ENCODE measurements around the gene SMURF1.

SMURF1 gene

GRCh38 chr7:98990356-98990755, 153.6 kb downstream of the SMURF1 start:
- DNase-seq (ENCODE audit: low read depth, low spot score): no peak
- peaks cover 50% of the 10 kb centered on the region for H3K36me3 ChIP-seq (ENCODE audit: control insufficient read depth, insufficient read depth, low read length)
- no CpG with 5 or more reads among the region's 6 CpGs for WGBS (ENCODE audit: insufficient coverage, insufficient read length)

GRCh38 chr7:98988641-98989040, 155.3 kb downstream of the SMURF1 start:
- no peaks in the 10 kb centered on the region for H3K4me1 ChIP-seq (ENCODE audit: control insufficient read depth, insufficient read depth, low read length)
- H3K27ac ChIP-seq (ENCODE audit: low read length): no peak overlapping the region
- H3K36me3 ChIP-seq (ENCODE audit: control insufficient read depth, insufficient read depth, low read length): peaks cover 44% of the 10 kb centered on the region
- H3K27me3 ChIP-seq (ENCODE audit: control insufficient read depth, insufficient read depth, low read length): no peaks in the 10 kb centered on the region
- H3K9me3 ChIP-seq (ENCODE audit: control insufficient read depth, insufficient read depth, low read length): no peaks in the 10 kb centered on the region
- no peak overlapping the region for H3K4me3 ChIP-seq (ENCODE audit: low read length)
- no CpG with 5 or more reads among the region's 15 CpGs for WGBS (ENCODE audit: insufficient coverage, insufficient read length)
- no peak for DNase-seq (ENCODE audit: low read depth, low spot score)

More at GRCh38 chr7:98990356-98990755, 153.6 kb downstream of the SMURF1 start:
- Histone ChIP-seq H3K4me1 (ENCODE audit: control insufficient read depth, insufficient read depth, low read length) (no peaks in the 10 kb centered on the region), H3K4me3 (ENCODE audit: low read length) (no peak overlapping the region), H3K27me3 (ENCODE audit: control insufficient read depth, insufficient read depth, low read length) (no peaks in the 10 kb centered on the region), H3K27ac (ENCODE audit: low read length) (no peak overlapping the region), H3K9me3 (ENCODE audit: control insufficient read depth, insufficient read depth, low read length) (no peaks in the 10 kb centered on the region)

- Histone ChIP-seq H3K27ac (ENCODE audit: low read length) (no peak overlapping the region), H3K4me3 (ENCODE audit: low read length) (no peak overlapping the region), H3K4me1 (ENCODE audit: control insufficient read depth, insufficient read depth, low read length) (no peaks in the 10 kb centered on the region), H3K36me3 (ENCODE audit: control insufficient read depth, insufficient read depth, low read length) (peaks cover 47% of the 10 kb centered on the region), H3K27me3 (ENCODE audit: control insufficient read depth, insufficient read depth, low read length) (no peaks in the 10 kb centered on the region), H3K9me3 (ENCODE audit: control insufficient read depth, insufficient read depth, low read length) (no peaks in the 10 kb centered on the region)
- no peak for DNase-seq (ENCODE audit: low read depth, low spot score)
Observed at GRCh38 chr7:98985945-98986344, 158.0 kb downstream of the SMURF1 start.

- no peak overlapping the region for H3K4me3 ChIP-seq (ENCODE audit: low read length)
- H3K27me3 ChIP-seq (ENCODE audit: control insufficient read depth, insufficient read depth, low read length): no peaks in the 10 kb centered on the region
- no CpG with 5 or more reads among the region's 4 CpGs for WGBS (ENCODE audit: insufficient coverage, insufficient read length)
- H3K36me3 ChIP-seq (ENCODE audit: control insufficient read depth, insufficient read depth, low read length): peaks cover 44% of the 10 kb centered on the region
- no peaks in the 10 kb centered on the region for H3K4me1 ChIP-seq (ENCODE audit: control insufficient read depth, insufficient read depth, low read length)
- no peaks in the 10 kb centered on the region for H3K9me3 ChIP-seq (ENCODE audit: control insufficient read depth, insufficient read depth, low read length)
- H3K27ac ChIP-seq (ENCODE audit: low read length): no peak overlapping the region
- no peak for DNase-seq (ENCODE audit: low read depth, low spot score)
Observed at GRCh38 chr7:98985406-98985805, 158.5 kb downstream of the SMURF1 start.

GRCh38 chr7:98984126-98984525, 159.8 kb downstream of the SMURF1 start:
- no peak overlapping the region for H3K27ac ChIP-seq (ENCODE audit: low read length)
- H3K4me1 ChIP-seq (ENCODE audit: control insufficient read depth, insufficient read depth, low read length): no peaks in the 10 kb centered on the region
- H3K36me3 ChIP-seq (ENCODE audit: control insufficient read depth, insufficient read depth, low read length): peaks cover 37% of the 10 kb centered on the region
- no peak overlapping the region for H3K4me3 ChIP-seq (ENCODE audit: low read length)
- WGBS (ENCODE audit: insufficient coverage, insufficient read length): no CpG with 5 or more reads among the region's 11 CpGs
- H3K27me3 ChIP-seq (ENCODE audit: control insufficient read depth, insufficient read depth, low read length): no peaks in the 10 kb centered on the region
- no peak for DNase-seq (ENCODE audit: low read depth, low spot score)
- no peaks in the 10 kb centered on the region for H3K9me3 ChIP-seq (ENCODE audit: control insufficient read depth, insufficient read depth, low read length)

GRCh38 chr7:98982686-98983085, 161.2 kb downstream of the SMURF1 start:
- H3K9me3 ChIP-seq (ENCODE audit: control insufficient read depth, insufficient read depth, low read length): no peaks in the 10 kb centered on the region
- no peaks in the 10 kb centered on the region for H3K27me3 ChIP-seq (ENCODE audit: control insufficient read depth, insufficient read depth, low read length)
- H3K4me1 ChIP-seq (ENCODE audit: control insufficient read depth, insufficient read depth, low read length): no peaks in the 10 kb centered on the region
- WGBS (ENCODE audit: insufficient coverage, insufficient read length): no CpG with 5 or more reads among the region's 8 CpGs
- H3K36me3 ChIP-seq (ENCODE audit: control insufficient read depth, insufficient read depth, low read length): peaks cover 36% of the 10 kb centered on the region
- no peak overlapping the region for H3K4me3 ChIP-seq (ENCODE audit: low read length)
- DNase-seq (ENCODE audit: low read depth, low spot score): no peak
- no peak overlapping the region for H3K27ac ChIP-seq (ENCODE audit: low read length)

- Histone ChIP-seq H3K27me3 (ENCODE audit: control insufficient read depth, insufficient read depth, low read length) (no peaks in the 10 kb centered on the region), H3K27ac (ENCODE audit: low read length) (no peak overlapping the region), H3K4me1 (ENCODE audit: control insufficient read depth, insufficient read depth, low read length) (no peaks in the 10 kb centered on the region), H3K36me3 (ENCODE audit: control insufficient read depth, insufficient read depth, low read length) (peaks cover 39% of the 10 kb centered on the region), H3K9me3 (ENCODE audit: control insufficient read depth, insufficient read depth, low read length) (no peaks in the 10 kb centered on the region), H3K4me3 (ENCODE audit: low read length) (no peak overlapping the region; the same call in 1 of the 2 replicates)
- no peak for DNase-seq (ENCODE audit: low read depth, low spot score)
- no CpG with 5 or more reads among the region's 23 CpGs for WGBS (ENCODE audit: insufficient coverage, insufficient read length)
Observed at GRCh38 chr7:98981701-98982100, 162.2 kb downstream of the SMURF1 start.

- Histone ChIP-seq H3K4me1 (ENCODE audit: control insufficient read depth, insufficient read depth, low read length) (no peaks in the 10 kb centered on the region), H3K4me3 (ENCODE audit: low read length) (no peak overlapping the region), H3K36me3 (ENCODE audit: control insufficient read depth, insufficient read depth, low read length) (peaks cover 34% of the 10 kb centered on the region), H3K27ac (ENCODE audit: low read length) (no peak overlapping the region), H3K27me3 (ENCODE audit: control insufficient read depth, insufficient read depth, low read length) (no peaks in the 10 kb centered on the region), H3K9me3 (ENCODE audit: control insufficient read depth, insufficient read depth, low read length) (no peaks in the 10 kb centered on the region)
- no CpG with 5 or more reads among the region's 9 CpGs for whole genome bisulfite sequencing (ENCODE audit: insufficient coverage, insufficient read length)
- DNase-seq (ENCODE audit: low read depth, low spot score): no peak
Observed at GRCh38 chr7:98978672-98979071, 165.2 kb downstream of the SMURF1 start.
